ENCODE data around the gene EMC8. TPM values are rescaled to one million over a fixed set of nuclear protein-coding genes. Genes with fewer than 3 reads are reported as not detected.

EMC8 gene
- total and polyA plus RNA-seq, 2 of the 8 experiments (the other 6 are each of a cell fraction or from before 2014, with no cell fraction given) = 52.2 to 69.7 TPM

- Histone ChIP-seq H3K4me3 (ENCODE audit: extremely low read depth in 1 of 4, insufficient read depth in 2 of 4, low read depth in 3 of 4, low read length in 4 of 4) (no peak overlapping the region), H3K79me2 (ENCODE audit: control insufficient read depth in 1 of 2, insufficient read depth in 2 of 2, low read length in 2 of 2) (peaks cover 0 to 22% of the 10 kb centered on the region in 2 experiments; a peak in 2 of 4 replicates), H3K27ac (ENCODE audit: low read depth, low read length) (no peak overlapping the region), H3K56ac (replicated peaks; ENCODE audit: insufficient read length, low read depth, low read length) (no peak overlapping the region), H3K79me1 (ENCODE audit: low read depth, low read length) (peaks cover 7% of the 10 kb centered on the region), H3K9me3 (ENCODE audit: insufficient read depth in 2 of 2, low read depth in 1 of 2, low read length in 1 of 2) (no peaks in the 10 kb centered on the region), H4K8ac (ENCODE audit: extremely low read depth, insufficient read depth, low read length) (no peak overlapping the region), H3K27me3 (replicated peaks in 1 of 4; ENCODE audit: control insufficient read depth in 3 of 4, extremely low read depth in 1 of 4, insufficient read depth in 3 of 4, low read length in 3 of 4) (no peaks in the 10 kb centered on the region), H3K4me2 (ENCODE audit: insufficient read depth in 1 of 2, low read depth in 2 of 2, low read length in 2 of 2) (no peak overlapping the region), H3K4me1 (replicated peaks in 1 of 4; ENCODE audit: control insufficient read depth in 3 of 4, insufficient read depth in 4 of 4, low read length in 3 of 4) (no peaks in the 10 kb centered on the region), H3K14ac (ENCODE audit: insufficient read length) (no peak overlapping the region), H3K36me3 (ENCODE audit: control insufficient read depth in 2 of 4, insufficient read depth in 4 of 4, low read length in 3 of 4) (peaks cover 11 to 42% (median 31%) of the 10 kb centered on the region in 4 experiments), H3K23me2 (ENCODE audit: low read depth, low read length) (no peaks in the 10 kb centered on the region), H2BK15ac (ENCODE audit: low read length) (no peak overlapping the region), H3K9ac (replicated peaks in 1 of 4; ENCODE audit: extremely low read depth in 1 of 4, low read depth in 3 of 4, low read length in 3 of 4) (no peak overlapping the region), H2AK5ac (ENCODE audit: low read depth, low read length) (no peak overlapping the region), H4K91ac (replicated peaks; ENCODE audit: insufficient read length, low read length) (no peak overlapping the region), H4K5ac (ENCODE audit: insufficient read length, low read depth, low read length) (no peak overlapping the region), H2BK12ac (ENCODE audit: low read depth, low read length) (no peak overlapping the region), H2BK120ac (replicated peaks; ENCODE audit: low read depth, low read length) (no peak overlapping the region), H2BK20ac (ENCODE audit: low read length) (no peak overlapping the region), H3K4ac (replicated peaks; ENCODE audit: insufficient read length, low read depth, low read length) (no peak overlapping the region), H2BK5ac (ENCODE audit: low read depth, low read length) (no peak overlapping the region), H2AFZ (ENCODE audit: low read length) (no peak overlapping the region), H3K23ac (ENCODE audit: insufficient read length) (no peak overlapping the region), H3K18ac (ENCODE audit: extremely low read depth, low read length) (no peak overlapping the region), H4K20me1 (replicated peaks in 1 of 2; ENCODE audit: control insufficient read depth in 1 of 2, insufficient read depth in 2 of 2, low read length in 2 of 2) (peaks cover 14 to 16% of the 10 kb centered on the region in 2 experiments)
- DNase-seq (ENCODE audit: low read depth in 1 of 2, low spot score in 2 of 2) = no peak
- TF ChIP-seq MAFK (IDR thresholded peaks at IDR 0.05; ENCODE audit: low read depth, low read length) (no peak), YY1 (IDR thresholded peaks at IDR 0.05; ENCODE audit: low read depth, low read length) (no peak), SP1 (IDR thresholded peaks at IDR 0.05; ENCODE audit: low read depth, low read length) (no peak), RAD21 (IDR thresholded peaks at IDR 0.05 in 1 of 2, conservative IDR thresholded peaks at IDR 0.05 in 1 of 2; ENCODE audit: low read depth in 2 of 2, low read length in 2 of 2) (no peak), CTBP2 (IDR thresholded peaks at IDR 0.05; ENCODE audit: borderline replicate concordance, insufficient read depth, insufficient read length, low read length) (no peak), SIX5 (IDR thresholded peaks at IDR 0.05; ENCODE audit: low read depth, low read length) (no peak), BRCA1 (IDR thresholded peaks at IDR 0.05; ENCODE audit: low read depth, low read length) (no peak), SP2 (IDR thresholded peaks at IDR 0.05; ENCODE audit: low read length) (no peak)
- FAIRE-seq = no peak
- POLR2A ChIA-PET (ENCODE audit: partially characterized antibody) = interaction anchor here (1.5 kb wide), 1 partner anchor 12 kb away, joined by 3 read pairs; no protein-coding TSS in a partner anchor
- CTCF ChIA-PET (ENCODE audit: partially characterized antibody) = interaction anchor here (1.1 kb wide), 1 partner anchor 35 kb away, joined by 4 read pairs; no protein-coding TSS in a partner anchor
- WGBS, 2 experiments (ENCODE audit: extremely low coverage in 1 of 2, insufficient coverage in 1 of 2, insufficient read length in 1 of 2, insufficient replicate concordance in 2 of 2, low coverage in 1 of 2, low lambda C conversion rate in 2 of 2, missing lambda C conversion rate in 1 of 2) = 88% methylated on average over 2 of the region's 2 CpGs; no CpG with 5 or more reads in 1 of the 2 experiments
Measured at GRCh38 chr16:85784813-85785212, 14.5 kb downstream of the EMC8 start.

All from H1 (cell line).